RWPE1 (cell line): ENCODE measurements around the gene EBLN1.

ENCODE experiments used
- CTCF ChIA-PET: fragments of 350-600 bp; sonication (Branson Sonifier 250); formaldehyde crosslinking; extraction: SDS; loops from one replicate; lab custom pipeline; 2021; lab: Yijun Ruan, JAX
- POLR2A ChIA-PET: fragments of 400-600 bp; formaldehyde crosslinking; extraction: SDS; loops from one replicate; lab custom pipeline; 2020; ENCODE audit warnings: antibody characterized with exemption; ENCODE audit not compliant: low non-redundant PET; lab: Yijun Ruan, JAX
- DNase-seq: peaks from one replicate; pipeline ENCODE4 v3.0.0; 2012; ENCODE audit warnings: low spot score
- H3K27ac ChIP-seq: fragments of 450-650 bp; 2 replicates; pipeline ENCODE4 v1.5.1; 2017
- CTCF ChIP-seq: fragments of 450-650 bp; conservative IDR thresholded peaks from 2 replicates; pipeline ENCODE4 v1.5.1; 2017; ENCODE audit warnings: low read depth, mild to moderate bottlenecking

Gene EBLN1

GRCh38 chr10:22229802-22230157 lies 12.0 kb upstream of the EBLN1 start:
- TF ChIP-seq CTCF: no peak
- no peak for DNase-seq
- CTCF ChIA-PET: interaction anchor here (1.1 kb wide), 1 partner anchor 14 kb away, joined by 4 read pairs; no protein-coding TSS in a partner anchor
- H3K27ac ChIP-seq: peak overlapping the region; percentile 94
- POLR2A ChIA-PET: no interaction called here

GRCh38 chr10:22228943-22229801 lies 11.4 kb upstream of the EBLN1 start:
- no peak for TF ChIP-seq CTCF
- ChIA-PET POLR2A (no interaction called here), CTCF (interaction anchor here (0.5 kb wide), 1 partner anchor 248 kb away, joined by 3 read pairs; no protein-coding TSS in a partner anchor)
- peak; percentile 77 for DNase-seq
- H3K27ac ChIP-seq: peak overlapping the region; percentile 94

GRCh38 chr10:22228167-22228938 lies 10.5 kb upstream of the EBLN1 start:
- no peak for DNase-seq
- no peak for TF ChIP-seq CTCF
- H3K27ac ChIP-seq: peak overlapping the region; percentile 94
- CTCF ChIA-PET: no interaction called here
- POLR2A ChIA-PET: no interaction called here

- TF ChIP-seq CTCF: no peak
- H3K27ac ChIP-seq: no peak overlapping the region
- POLR2A ChIA-PET: no interaction called here
- CTCF ChIA-PET: no interaction called here
- no peak for DNase-seq
Measured at GRCh38 chr10:22226599-22226998, 8.8 kb upstream of the EBLN1 start.

- DNase-seq: no peak
- TF ChIP-seq CTCF: no peak
- ChIA-PET POLR2A (no interaction called here), CTCF (no interaction called here)
- no peak overlapping the region for H3K27ac ChIP-seq
Measured at GRCh38 chr10:22222236-22223190, 4.7 kb upstream of the EBLN1 start.

GRCh38 chr10:22219308-22219707 lies 1.5 kb upstream of the EBLN1 start:
- no peak overlapping the region for H3K27ac ChIP-seq
- no peak for DNase-seq
- CTCF ChIA-PET: no interaction called here
- POLR2A ChIA-PET: no interaction called here
- TF ChIP-seq CTCF: no peak
